Measurements from ENCODE around the gene SIL1. TPM values are rescaled to one million over a fixed set of nuclear protein-coding genes. Genes with fewer than 3 reads are reported as not detected.

The SIL1 gene
- polyA plus RNA-seq, 3 donors = 25.4 to 35.1 (median 27.9) TPM

DNA sequence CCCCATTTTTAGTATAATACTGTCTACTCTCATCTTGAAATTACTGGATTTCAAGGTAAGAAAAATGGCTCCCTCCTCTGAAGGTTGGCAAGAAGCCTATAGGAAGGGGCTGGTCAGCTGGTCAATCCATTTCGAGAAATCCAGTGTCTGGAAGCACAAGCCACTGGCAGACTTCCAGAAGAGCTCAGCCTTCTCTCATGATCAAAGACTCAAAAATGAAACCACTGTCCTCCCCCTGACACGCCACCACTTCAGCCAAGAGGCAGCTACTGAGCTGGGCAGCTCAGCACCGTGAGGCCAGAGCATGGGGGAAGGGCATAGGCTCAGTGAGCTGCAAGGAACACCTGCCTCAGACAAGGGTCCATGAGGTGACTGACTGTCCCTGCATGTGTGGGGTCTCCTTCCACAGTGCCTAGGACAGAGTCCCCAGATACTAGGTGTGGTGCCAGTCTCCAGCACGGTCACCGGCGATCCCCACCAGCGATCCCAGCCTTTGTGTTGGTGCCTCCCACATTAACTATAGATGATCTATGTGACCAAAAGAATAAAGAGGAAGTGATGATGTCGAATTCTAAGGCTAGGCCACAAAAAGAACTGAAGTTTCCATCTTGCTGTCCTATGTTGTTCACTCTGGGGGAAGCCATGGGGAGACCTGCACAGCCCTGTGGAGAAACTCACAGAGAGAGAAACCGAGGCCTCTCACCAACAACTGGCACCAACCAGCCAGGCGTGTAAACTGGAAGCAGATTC, 222.9 kb downstream of the SIL1 start:
- H3K36me3 Mint-ChIP-seq = peaks cover 11 to 14% of the 10 kb centered on the region in 2 donors
- 100% methylated on average over 3 of the region's 10 CpGs for WGBS (ENCODE audit: insufficient coverage)
- Histone ChIP-seq H3K36me3 (replicated peaks in 1 of 2; ENCODE audit: control insufficient read depth in 1 of 2, insufficient read depth in 2 of 2, low read length in 2 of 2) (no peaks in the 10 kb centered on the region), H3K4me3 (replicated peaks in 1 of 3; ENCODE audit: low read depth in 2 of 3, low read length in 3 of 3) (no peak overlapping the region), H3K9ac (ENCODE audit: insufficient read depth, low read length, poor library complexity, severe bottlenecking) (no peak overlapping the region), H3K27ac (ENCODE audit: low read depth in 1 of 2, low read length in 2 of 2) (no peak overlapping the region), H2AFZ (ENCODE audit: insufficient read depth, low read depth, low read length, poor library complexity, severe bottlenecking) (no peak overlapping the region), H4K20me1 (ENCODE audit: insufficient read depth, low read length) (no peaks in the 10 kb centered on the region), H3K9me3 (replicated peaks in 1 of 2; ENCODE audit: control insufficient read depth in 1 of 2, insufficient read depth in 1 of 2, low read length in 2 of 2) (no peaks in the 10 kb centered on the region), H3K27me3 (ENCODE audit: control insufficient read depth in 2 of 2, insufficient read depth in 2 of 2, low read length in 2 of 2) (no peaks in the 10 kb centered on the region), H3K79me2 (ENCODE audit: insufficient read depth, low read length) (no peaks in the 10 kb centered on the region), H3K4me2 (replicated peaks; ENCODE audit: extremely low read depth, low read length, poor library complexity, severe bottlenecking) (no peak overlapping the region), H3K4me1 (ENCODE audit: control insufficient read depth in 1 of 2, insufficient read depth in 2 of 2, low read length in 2 of 2) (no peaks in the 10 kb centered on the region)
- intact Hi-C loops (cut with micrococcal nuclease) = no loop called here
- H3K9me3 Mint-ChIP-seq = peaks cover 0 to 4% (median 2%) of the 10 kb centered on the region in 7 donors
- H3K27ac Mint-ChIP-seq = peak overlapping the region in 3 of 7 donors; percentile 2 to 55 (median 28)
- peaks cover 0 to 1% (median 0%) of the 10 kb centered on the region in 3 donors for H3K27me3 Mint-ChIP-seq (ENCODE audit: low read depth in 3 of 3)
- H3K4me3 Mint-ChIP-seq = no peak overlapping the region
- TF ChIP-seq, protein P1, sequence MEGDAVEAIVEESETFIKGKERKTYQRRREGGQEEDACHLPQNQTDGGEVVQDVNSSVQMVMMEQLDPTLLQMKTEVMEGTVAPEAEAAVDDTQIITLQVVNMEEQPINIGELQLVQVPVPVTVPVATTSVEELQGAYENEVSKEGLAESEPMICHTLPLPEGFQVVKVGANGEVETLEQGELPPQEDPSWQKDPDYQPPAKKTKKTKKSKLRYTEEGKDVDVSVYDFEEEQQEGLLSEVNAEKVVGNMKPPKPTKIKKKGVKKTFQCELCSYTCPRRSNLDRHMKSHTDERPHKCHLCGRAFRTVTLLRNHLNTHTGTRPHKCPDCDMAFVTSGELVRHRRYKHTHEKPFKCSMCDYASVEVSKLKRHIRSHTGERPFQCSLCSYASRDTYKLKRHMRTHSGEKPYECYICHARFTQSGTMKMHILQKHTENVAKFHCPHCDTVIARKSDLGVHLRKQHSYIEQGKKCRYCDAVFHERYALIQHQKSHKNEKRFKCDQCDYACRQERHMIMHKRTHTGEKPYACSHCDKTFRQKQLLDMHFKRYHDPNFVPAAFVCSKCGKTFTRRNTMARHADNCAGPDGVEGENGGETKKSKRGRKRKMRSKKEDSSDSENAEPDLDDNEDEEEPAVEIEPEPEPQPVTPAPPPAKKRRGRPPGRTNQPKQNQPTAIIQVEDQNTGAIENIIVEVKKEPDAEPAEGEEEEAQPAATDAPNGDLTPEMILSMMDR (IDR thresholded peaks at IDR 0.05) = no peak
- no peak for DNase-seq
- peaks cover 4% of the 10 kb centered on the region for H3K4me1 Mint-ChIP-seq

DNA sequence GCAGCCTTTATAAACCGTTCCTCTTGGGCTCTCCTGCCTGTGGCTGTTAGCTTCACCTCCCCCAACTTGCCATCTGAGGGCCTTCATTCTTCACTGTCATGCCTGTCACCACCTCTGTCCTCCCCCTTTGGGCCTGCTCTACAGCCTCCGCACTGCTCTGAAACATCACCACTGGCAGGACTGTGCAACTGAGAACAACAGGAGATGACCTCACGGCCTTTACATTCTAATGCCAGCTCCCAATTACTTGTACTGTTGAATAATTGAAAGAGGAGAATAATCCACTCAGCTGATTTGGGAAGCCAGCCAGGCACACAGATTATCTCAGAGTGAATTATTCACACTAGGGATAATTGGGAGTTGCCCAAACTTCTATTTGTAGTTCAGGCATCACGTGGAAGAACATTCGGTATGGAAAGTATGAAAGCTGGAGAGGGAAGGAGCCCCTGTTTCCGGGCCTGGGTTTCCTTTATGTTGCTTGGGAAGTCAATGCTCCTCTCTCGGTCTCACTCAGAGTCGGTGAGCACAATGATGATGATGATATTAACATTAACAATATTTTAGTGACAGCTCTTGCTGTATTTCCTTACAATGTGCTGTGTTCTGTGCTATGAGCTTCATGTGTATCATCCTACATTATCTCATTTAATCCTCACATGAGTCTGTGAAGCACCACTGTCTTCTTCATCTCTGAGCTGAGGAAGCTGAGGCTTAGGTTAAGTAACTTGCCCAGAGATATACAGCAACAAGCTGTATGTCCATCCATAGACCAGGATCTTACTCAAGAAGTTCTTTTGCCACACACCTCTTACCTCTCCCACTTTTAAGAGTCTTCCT, 223.7 kb downstream of the SIL1 start:
- H3K27me3 Mint-ChIP-seq (ENCODE audit: low read depth in 3 of 3) = peaks cover 0 to 1% (median 0%) of the 10 kb centered on the region in 3 donors
- no peaks in the 10 kb centered on the region for H3K4me1 ChIP-seq (ENCODE audit: control insufficient read depth in 1 of 2, insufficient read depth in 2 of 2, low read length in 2 of 2)
- no peak overlapping the region for H3K9ac ChIP-seq (ENCODE audit: insufficient read depth, low read length, poor library complexity, severe bottlenecking)
- no peaks in the 10 kb centered on the region for H3K9me3 ChIP-seq (replicated peaks in 1 of 2; ENCODE audit: control insufficient read depth in 1 of 2, insufficient read depth in 1 of 2, low read length in 2 of 2)
- intact Hi-C loops (cut with micrococcal nuclease) = no loop called here
- no peaks in the 10 kb centered on the region for H4K20me1 ChIP-seq (ENCODE audit: insufficient read depth, low read length)
- no peak for DNase-seq
- H3K4me3 Mint-ChIP-seq = no peak overlapping the region
- WGBS (ENCODE audit: insufficient coverage) = 83% methylated on average over 1 of the region's 8 CpGs
- TF ChIP-seq, protein P1 (IDR thresholded peaks at IDR 0.05) = no peak
- no peaks in the 10 kb centered on the region for H3K27me3 ChIP-seq (ENCODE audit: control insufficient read depth in 2 of 2, insufficient read depth in 2 of 2, low read length in 2 of 2)
- no peak overlapping the region for H3K4me2 ChIP-seq (replicated peaks; ENCODE audit: extremely low read depth, low read length, poor library complexity, severe bottlenecking)
- no peak overlapping the region for H3K27ac ChIP-seq (ENCODE audit: low read depth in 1 of 2, low read length in 2 of 2)
- peaks cover 13 to 14% of the 10 kb centered on the region in 2 donors for H3K36me3 Mint-ChIP-seq
- no peaks in the 10 kb centered on the region for H3K36me3 ChIP-seq (replicated peaks in 1 of 2; ENCODE audit: control insufficient read depth in 1 of 2, insufficient read depth in 2 of 2, low read length in 2 of 2)
- H3K9me3 Mint-ChIP-seq = peaks cover 0 to 4% (median 2%) of the 10 kb centered on the region in 7 donors
- H2AFZ ChIP-seq (ENCODE audit: insufficient read depth, low read depth, low read length, poor library complexity, severe bottlenecking) = no peak overlapping the region
- H3K27ac Mint-ChIP-seq = peak overlapping the region in 1 of 7 donors; percentile 18
- no peak overlapping the region for H3K4me3 ChIP-seq (replicated peaks in 1 of 3; ENCODE audit: low read depth in 2 of 3, low read length in 3 of 3)
- H3K79me2 ChIP-seq (ENCODE audit: insufficient read depth, low read length) = no peaks in the 10 kb centered on the region
- H3K4me1 Mint-ChIP-seq = peaks cover 2% of the 10 kb centered on the region

All from CD14-positive monocyte (primary cell).